ENCODE data around the gene AAK1. TPM values are rescaled to one million over a fixed set of nuclear protein-coding genes. Genes with fewer than 3 reads are reported as not detected.

Gene AAK1
- total and polyA plus RNA-seq, 2 donors (not counting 3 experiments of a cell fraction or from before 2014, with no cell fraction given) = 31.0 to 127 TPM

DNA sequence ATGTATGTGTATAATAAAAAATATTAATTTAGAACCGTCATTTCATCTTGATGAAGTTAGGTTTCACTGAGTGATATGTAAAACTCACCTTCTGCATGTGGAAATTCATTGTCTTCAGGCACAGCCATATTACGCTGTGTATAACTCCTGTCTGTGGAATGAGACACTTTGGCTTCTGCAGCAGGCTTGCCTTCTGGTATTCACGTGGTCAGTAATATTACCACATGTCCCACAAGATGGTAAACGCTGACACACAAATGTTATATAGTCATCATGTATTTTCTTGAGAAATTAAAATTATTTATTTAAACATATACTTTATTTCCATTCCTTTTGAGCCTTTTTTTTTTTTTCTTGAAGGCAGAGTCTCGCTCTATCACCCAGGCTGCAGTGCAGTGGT, 25.1 kb upstream of the AAK1 start:
- Histone ChIP-seq H3K4me1 (ENCODE audit: control insufficient read depth, extremely low read depth, insufficient read depth, low read length) (peaks cover 17% of the 10 kb centered on the region), H3K4me3 (replicated peaks in 1 of 3; ENCODE audit: insufficient read depth in 1 of 3, low read depth in 1 of 3, low read length in 3 of 3) (no peak overlapping the region), H3K9me3 (replicated peaks; ENCODE audit: control insufficient read depth, insufficient read depth, low read length) (no peaks in the 10 kb centered on the region), H3K9ac (replicated peaks; ENCODE audit: extremely low read depth, insufficient read depth, low read length) (peak overlapping the region; percentile 35), H3K27ac (ENCODE audit: insufficient read depth, low read depth, low read length) (peak overlapping the region; percentile 83), H3K9me1 (replicated peaks; ENCODE audit: control insufficient read depth, extremely low read depth, insufficient read depth, low read length) (no peaks in the 10 kb centered on the region), H3K4me2 (ENCODE audit: insufficient read depth, low read length) (peak overlapping the region; percentile 77), H3K79me2 (ENCODE audit: control insufficient read depth, insufficient read depth, low read length) (no peaks in the 10 kb centered on the region), H3K36me3 (ENCODE audit: control insufficient read depth in 2 of 2, extremely low read depth in 1 of 2, insufficient read depth in 2 of 2, low read length in 2 of 2) (no peaks in the 10 kb centered on the region), H3K27me3 (ENCODE audit: control insufficient read depth in 2 of 2, insufficient read depth in 2 of 2, low read length in 2 of 2) (no peaks in the 10 kb centered on the region), H4K20me1 (replicated peaks; ENCODE audit: control insufficient read depth, extremely low read depth, insufficient read depth, low read length) (no peaks in the 10 kb centered on the region), H2AFZ (ENCODE audit: low read depth, low read length) (no peak overlapping the region)
- no peak for FAIRE-seq
- DNase-seq (ENCODE audit: low read depth, low spot score) = no peak
- TF ChIP-seq EZH2 (IDR thresholded peaks at IDR 0.05; ENCODE audit: borderline replicate concordance, low read depth, low read length, severe bottlenecking) = no peak
- TF ChIP-seq MYC (IDR thresholded peaks at IDR 0.05; ENCODE audit: low read depth, low read length) = no peak
- TF ChIP-seq, protein P1, sequence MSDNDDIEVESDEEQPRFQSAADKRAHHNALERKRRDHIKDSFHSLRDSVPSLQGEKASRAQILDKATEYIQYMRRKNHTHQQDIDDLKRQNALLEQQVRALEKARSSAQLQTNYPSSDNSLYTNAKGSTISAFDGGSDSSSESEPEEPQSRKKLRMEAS (IDR thresholded peaks at IDR 0.05; ENCODE audit: insufficient read depth, insufficient read length) = no peak
- TF ChIP-seq POLR2A (IDR thresholded peaks at IDR 0.05; ENCODE audit: low read depth, low read length) = no peak
- no peak for TF ChIP-seq FOS (IDR thresholded peaks at IDR 0.05; ENCODE audit: borderline replicate concordance, insufficient read depth, low read length)
- TF ChIP-seq, protein P2, sequence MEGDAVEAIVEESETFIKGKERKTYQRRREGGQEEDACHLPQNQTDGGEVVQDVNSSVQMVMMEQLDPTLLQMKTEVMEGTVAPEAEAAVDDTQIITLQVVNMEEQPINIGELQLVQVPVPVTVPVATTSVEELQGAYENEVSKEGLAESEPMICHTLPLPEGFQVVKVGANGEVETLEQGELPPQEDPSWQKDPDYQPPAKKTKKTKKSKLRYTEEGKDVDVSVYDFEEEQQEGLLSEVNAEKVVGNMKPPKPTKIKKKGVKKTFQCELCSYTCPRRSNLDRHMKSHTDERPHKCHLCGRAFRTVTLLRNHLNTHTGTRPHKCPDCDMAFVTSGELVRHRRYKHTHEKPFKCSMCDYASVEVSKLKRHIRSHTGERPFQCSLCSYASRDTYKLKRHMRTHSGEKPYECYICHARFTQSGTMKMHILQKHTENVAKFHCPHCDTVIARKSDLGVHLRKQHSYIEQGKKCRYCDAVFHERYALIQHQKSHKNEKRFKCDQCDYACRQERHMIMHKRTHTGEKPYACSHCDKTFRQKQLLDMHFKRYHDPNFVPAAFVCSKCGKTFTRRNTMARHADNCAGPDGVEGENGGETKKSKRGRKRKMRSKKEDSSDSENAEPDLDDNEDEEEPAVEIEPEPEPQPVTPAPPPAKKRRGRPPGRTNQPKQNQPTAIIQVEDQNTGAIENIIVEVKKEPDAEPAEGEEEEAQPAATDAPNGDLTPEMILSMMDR (IDR thresholded peaks at IDR 0.05; ENCODE audit: extremely low read depth in 1 of 2, insufficient read depth in 1 of 2, low read depth in 1 of 2, low read length in 2 of 2) = no peak
- intact Hi-C loops (cut with micrococcal nuclease) = loop anchor here (1.0 to 2.0 kb wide), 2 partner anchors 15 to 26 kb away; partner anchors contain the start of gene AAK1
- TSS peak; percentile 21 for BruUV-seq (replicated peaks)
- ChIA-PET POLR2A (interaction anchor here (0.6 kb wide), 1 partner anchor 14 kb away, joined by 5 read pairs; no protein-coding TSS in a partner anchor), CTCF (interaction anchor here (0.7 to 1.5 kb wide), 8 partner anchors 9 to 108 kb away, joined by 3 to 9 read pairs (median 4); no protein-coding TSS in a partner anchor)
- dilution Hi-C loops (cut with MboI; ENCODE audit: extremely low pct_ligation_motif_present, low sequenced_read_pairs) = no loop called here

Data from endothelial cell of umbilical vein (primary cell).